HCT116 (cell line): ENCODE results near the gene SDC1. TPM values are rescaled to one million over a fixed set of nuclear protein-coding genes. Genes with fewer than 3 reads are reported as not detected.
"Not testable (repeated sequence)": the region's sequence is repeated elsewhere in the genome, so short reads cannot be mapped to it uniquely, and the experiment has no call there.

ENCODE experiments used
- ATAC-seq: fragments of 200-7000 bp; cut with Tn5 transposase; 2 replicates; pipeline ENCODE4 v1.9.1; 2020; ENCODE audit warnings: mild to moderate bottlenecking, moderate library complexity
- BruUV-seq: library from RNA; stranded (reverse); fragments of 400-500 nt; replicated peaks from 2 replicates; lab custom pipeline; 2021; lab: Mats Ljungman, UMichigan
- CTCF ChIA-PET: fragments of 300-600 bp; sonication (Branson Sonifier 250); formaldehyde crosslinking; loops from one replicate; lab custom pipeline; 2021; ENCODE audit warnings: antibody characterized with exemption; lab: Charles Lee
- POLR2A ChIA-PET: fragments of 300-600, 350-600 bp; sonication (Branson Sonifier 250); formaldehyde crosslinking; loops from one replicate; lab custom pipeline; 2021; ENCODE audit warnings: antibody characterized with exemption; lab: Charles Lee
- RAD21 ChIA-PET, 2 experiments: fragments of 300-600 bp; sonication (Branson Sonifier 250); formaldehyde crosslinking; loops; one replicate each; lab custom pipeline; 2023; ENCODE audit warnings: low total read pairs in 2 of 2; ENCODE audit not compliant: uncharacterized antibody in 2 of 2, unreplicated experiment in 2 of 2, low non-redundant PET in 1 of 2; lab: Charles Lee
- DNase-seq: peaks from one replicate; pipeline ENCODE4 v3.0.0-alpha.2; 2010; ENCODE audit warnings: low read depth, low spot score
- H2AFZ ChIP-seq: fragments of 200-600 bp; shearing (Covaris generic), sonication (generic); 2 replicates; pipeline ENCODE4 v1.6.1; 2017; ENCODE audit warnings: low read depth, mixed run types, mixed read lengths, antibody characterized with exemption, low read length; ENCODE audit not compliant: poor library complexity, severe bottlenecking
- H3K27ac ChIP-seq: 2 replicates; pipeline ENCODE4 v1.5.1; 2012; ENCODE audit warnings: low read depth, low read length
- H3K27me3 ChIP-seq: fragments of 200-600 bp; sonication (generic); 2 replicates; pipeline ENCODE4 v1.6.1; 2016; ENCODE audit warnings: mixed run types, low read length, mixed read lengths; ENCODE audit not compliant: insufficient read depth
- H3K36me3 ChIP-seq, 2 experiments: fragments of 200-500 bp in 1 of 2; fragments of 200-600 bp in 1 of 2; sonication (Bioruptor generic) in 1 of 2; sonication (generic) in 1 of 2; 2 replicates each; pipeline versions ENCODE4 v1.5.1 to v1.6.1; 2014 to 2016; ENCODE audit warnings: low read length in 2 of 2, inconsistent platforms in 1 of 2, mixed read lengths in 1 of 2, mixed run types in 1 of 2; ENCODE audit not compliant: insufficient read depth in 2 of 2, control insufficient read depth in 1 of 2
- H3K4me1 ChIP-seq, 2 experiments: fragments of 200-600 bp in 1 of 2; sonication (generic) in 1 of 2; 2 replicates each; pipeline versions ENCODE4 v1.5.1 to v1.6.1; 2012 to 2017; ENCODE audit warnings: low read length in 2 of 2, inconsistent platforms in 1 of 2, mild to moderate bottlenecking in 1 of 2, mixed read lengths in 1 of 2, mixed run types in 1 of 2, moderate library complexity in 1 of 2; ENCODE audit not compliant: insufficient read depth in 2 of 2, control insufficient read depth in 1 of 2
- H3K4me2 ChIP-seq: fragments of 200-600 bp; sonication (generic); 2 replicates; pipeline ENCODE4 v1.6.1; 2017; ENCODE audit warnings: mixed run types, low read length, mixed read lengths
- H3K4me3 ChIP-seq, 2 experiments: fragments of 200-600 bp in 1 of 2; sonication (generic) in 1 of 2; replicated peaks in 1 of 2; 2 replicates each; pipeline ENCODE4 v1.5.1; 2011 to 2016; ENCODE audit warnings: low read length in 2 of 2, control low read depth in 1 of 2, low read depth in 1 of 2, mild to moderate bottlenecking in 1 of 2, mixed read lengths in 1 of 2, mixed run types in 1 of 2
- H3K79me2 ChIP-seq: fragments of 200-600 bp; sonication (generic); 2 replicates; pipeline ENCODE4 v1.6.1; 2017; ENCODE audit warnings: mild to moderate bottlenecking, mixed run types, low read length, moderate library complexity, mixed read lengths; ENCODE audit not compliant: insufficient read depth
- H3K9ac ChIP-seq: fragments of 200-600 bp; sonication (generic); 2 replicates; pipeline ENCODE4 v1.6.1; 2016; ENCODE audit warnings: low read length, mixed read lengths
- H3K9me2 ChIP-seq: fragments of 200-600 bp; sonication (generic), shearing (Covaris generic); 2 replicates; pipeline ENCODE4 v1.6.1; 2017; ENCODE audit warnings: mixed run types, mild to moderate bottlenecking, moderate library complexity; ENCODE audit not compliant: insufficient read depth
- H3K9me3 ChIP-seq, 2 experiments: fragments of 200-500 bp in 1 of 2; fragments of 200-600 bp in 1 of 2; sonication (Bioruptor generic) in 1 of 2; sonication (generic) in 1 of 2; 2 replicates each; pipeline ENCODE4 v1.6.1; 2014 to 2017; ENCODE audit warnings: low read length in 2 of 2, mixed read lengths in 2 of 2, inconsistent platforms in 1 of 2, low read depth in 1 of 2, mild to moderate bottlenecking in 1 of 2, mixed run types in 1 of 2, moderate library complexity in 1 of 2; ENCODE audit not compliant: control insufficient read depth in 1 of 2, insufficient read depth in 1 of 2
- H4K20me1 ChIP-seq: fragments of 200-600 bp; sonication (generic), shearing (Covaris generic); 2 replicates; pipeline ENCODE4 v1.6.1; 2017; ENCODE audit warnings: mixed run types, mild to moderate bottlenecking, moderate library complexity; ENCODE audit not compliant: insufficient read depth
- ATF3 ChIP-seq: IDR thresholded peaks from 2 replicates; pipeline ENCODE4 v1.6.1; 2012
- CEBPB ChIP-seq: IDR thresholded peaks from 2 replicates; pipeline ENCODE4 v1.6.1; 2012; ENCODE audit warnings: low read depth
- EGR1 ChIP-seq: IDR thresholded peaks from 2 replicates; pipeline ENCODE4 v1.6.1; 2012; ENCODE audit warnings: low read depth
- ELF1 ChIP-seq: IDR thresholded peaks from 2 replicates; pipeline ENCODE4 v1.6.1; 2012; ENCODE audit warnings: low read depth, borderline replicate concordance
- EZH2 ChIP-seq: fragments of 200-600 bp; sonication (generic); IDR thresholded peaks from 2 replicates; pipeline ENCODE4 v1.6.1; 2017; ENCODE audit warnings: antibody characterized with exemption, mixed run types
- EZH2phosphoT487 ChIP-seq: fragments of 200-600 bp; IDR thresholded peaks from 2 replicates; pipeline ENCODE4 v1.6.1; 2018; ENCODE audit warnings: antibody characterized with exemption, borderline replicate concordance
- FOSL1 ChIP-seq: IDR thresholded peaks from 2 replicates; pipeline ENCODE4 v1.6.1; 2012; ENCODE audit warnings: low read depth
- MAX ChIP-seq: IDR thresholded peaks from 2 replicates; pipeline ENCODE4 v1.6.1; 2012
- POLR2A ChIP-seq: IDR thresholded peaks from 2 replicates; pipeline ENCODE4 v1.7.0; 2011; ENCODE audit warnings: borderline replicate concordance; ENCODE audit not compliant: insufficient read depth, insufficient read length; ENCODE audit errors: extremely low read depth
- POLR2AphosphoS5 ChIP-seq: IDR thresholded peaks from 2 replicates; pipeline ENCODE4 v1.6.1; 2011; ENCODE audit warnings: mild to moderate bottlenecking, low read depth, low read length, moderate library complexity
- RAD21 ChIP-seq: IDR thresholded peaks from 2 replicates; pipeline ENCODE4 v1.6.1; 2012; ENCODE audit warnings: low read depth, mild to moderate bottlenecking
- REST ChIP-seq: IDR thresholded peaks from 2 replicates; pipeline ENCODE4 v1.6.1; 2012; ENCODE audit warnings: low read depth
- SIN3A ChIP-seq: IDR thresholded peaks from 2 replicates; pipeline ENCODE4 v1.6.1; 2012; ENCODE audit warnings: low read depth
- SP1 ChIP-seq: IDR thresholded peaks from 2 replicates; pipeline ENCODE4 v1.6.1; 2012; ENCODE audit warnings: low read depth
- SRF ChIP-seq: IDR thresholded peaks from 2 replicates; pipeline ENCODE4 v1.6.1; 2012; ENCODE audit warnings: low read depth
- TCF7L2 ChIP-seq: IDR thresholded peaks from 2 replicates; pipeline ENCODE4 v1.7.0; 2011; ENCODE audit warnings: borderline replicate concordance, inconsistent platforms; ENCODE audit not compliant: insufficient read depth, insufficient read length; ENCODE audit errors: extremely low read depth
- YY1 ChIP-seq: IDR thresholded peaks from 2 replicates; pipeline ENCODE4 v1.6.1; 2011; ENCODE audit warnings: low read length, low read depth, moderate library complexity, mild to moderate bottlenecking; ENCODE audit not compliant: insufficient replicate concordance; ENCODE audit errors: extremely low read depth
- ZFX ChIP-seq: fragments of 450-650 bp; IDR thresholded peaks from 2 replicates; pipeline ENCODE4 v1.6.1; 2017
- ZNF274 ChIP-seq: fragments of 200-500 bp; sonication (Bioruptor generic); IDR thresholded peaks from 2 replicates; pipeline ENCODE4 v1.6.1; 2014; ENCODE audit warnings: mild to moderate bottlenecking, low read depth, low read length, inconsistent platforms
- intact Hi-C: fragments of 100-400 bp; cut with micrococcal nuclease; formaldehyde crosslinking; loops from 2 replicates; pipeline ENCODE4 v1.10.0; 2022
- total RNA-seq: library from RNA; stranded (reverse); gene quantifications from one replicate; pipeline ENCODE4 v1.2.1, GENCODE V29; 2021; ENCODE audit not compliant: unreplicated experiment

The SDC1 gene
- total RNA-seq, 1 experiment from 2014 or later: 32.0 TPM

DNA sequence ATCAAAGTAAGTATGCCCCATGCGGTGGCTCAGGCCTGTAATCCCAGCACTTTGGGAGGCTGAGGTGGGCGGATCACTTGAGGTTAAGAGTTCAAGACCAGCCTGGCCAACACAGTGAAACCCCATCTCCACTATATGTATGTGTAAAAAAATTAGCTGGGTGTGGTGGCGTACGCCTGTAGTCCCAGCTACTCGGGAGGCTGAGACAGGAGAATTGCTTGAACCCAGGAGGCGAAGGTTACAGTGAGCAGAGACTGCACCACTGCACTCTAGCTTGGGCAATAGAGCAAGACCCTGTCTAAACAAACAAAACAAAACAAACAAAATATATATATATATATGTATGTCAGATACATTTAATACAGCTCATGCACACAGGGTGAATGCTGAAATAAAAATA is 43.4 kb upstream of the SDC1 start:
- H3K9me3 ChIP-seq, H2AFZ ChIP-seq, DNase-seq, H3K27ac ChIP-seq, H4K20me1 ChIP-seq, intact Hi-C loops, H3K9me2 ChIP-seq, POLR2A ChIA-PET, H3K4me2 ChIP-seq, BruUV-seq, ATAC-seq, CTCF ChIA-PET, H3K4me3 ChIP-seq, H3K27me3 ChIP-seq, RAD21 ChIA-PET, H3K9ac ChIP-seq, H3K4me1 ChIP-seq: not testable (repeated sequence)
- H3K79me2 ChIP-seq: peaks cover 60% of the 10 kb centered on the region
- peaks cover 2 to 10% of the 10 kb centered on the region in 2 experiments; a peak in 3 of 4 replicates for H3K36me3 ChIP-seq

- Histone ChIP-seq H3K9ac (no peak overlapping the region), H3K9me2 (no peaks in the 10 kb centered on the region), H3K4me2 (no peak overlapping the region), H4K20me1 (peaks cover 5% of the 10 kb centered on the region; the same call in 1 of the 2 replicates), H2AFZ (no peak overlapping the region), H3K27me3 (no peaks in the 10 kb centered on the region), H3K79me2 (peaks cover 58% of the 10 kb centered on the region), H3K36me3 (peaks cover 9 to 12% of the 10 kb centered on the region in 2 experiments; a peak in 3 of 4 replicates), H3K9me3 (no peaks in the 10 kb centered on the region), H3K4me3 (no peak overlapping the region), H3K4me1 (no peaks in the 10 kb centered on the region), H3K27ac (no peak overlapping the region)
- ATAC-seq: no peak
- ChIA-PET RAD21 (no interaction called here), CTCF (no interaction called here), POLR2A (no interaction called here)
- no TSS peak for BruUV-seq
- DNase-seq: no peak
- intact Hi-C loops: no loop called here
- TF ChIP-seq ATF3 (no peak), ZFX (no peak), SRF (no peak), YY1 (no peak), EGR1 (no peak), CEBPB (no peak), SIN3A (no peak), FOSL1 (no peak), RAD21 (no peak), SP1 (no peak), POLR2AphosphoS5 (no peak), REST (no peak), MAX (no peak), ZNF274 (no peak), EZH2phosphoT487 (no peak), POLR2A (no peak), EZH2 (no peak), ELF1 (no peak), TCF7L2 (no peak)
These were observed 42.6 kb upstream of the SDC1 start for GRCh38 chr2:20267529-20267928.
